Stimulated activated naive CD8-positive, alpha-beta T cell treated with anti-CD3 and anti-CD28 coated beads, Interleukin-15, Interleukin-2, amounts not matched to agents 100 U/mL and 50 U/mL, for 24 hours (primary cell): ENCODE measurements around the gene AKAP12.

Experiments
- ATAC-seq: fragments of 150-1000 bp; cut with Tn5 transposase; one replicate; pipeline ENCODE4 v1.10.0; 2021
- DNase-seq: peaks from one replicate; pipeline ENCODE4 v3.0.0; 2021

AKAP12 gene

GRCh38 chr6:151284548-151285017 is 44.8 kb downstream of the AKAP12 start:
- DNase-seq (no peak), ATAC-seq (no peak)

GRCh38 chr6:151285122-151285521 is 45.4 kb downstream of the AKAP12 start:
- DNase-seq, result no peak
- no peak for ATAC-seq

- DNase-seq (no peak), ATAC-seq (no peak)
These were observed 46.4 kb downstream of the AKAP12 start for GRCh38 chr6:151286214-151286613.

- peak; percentile 41 for ATAC-seq
- DNase-seq, result no peak
These were observed 49.1 kb downstream of the AKAP12 start for GRCh38 chr6:151288712-151289398.

- DNase-seq, result no peak
- ATAC-seq, result peak; percentile 80
These were observed 49.7 kb downstream of the AKAP12 start for GRCh38 chr6:151289399-151290007.

GRCh38 chr6:151290877-151291721 is 51.3 kb downstream of the AKAP12 start:
- ATAC-seq, result no peak
- no peak for DNase-seq

GRCh38 chr6:151291722-151292059 is 51.9 kb downstream of the AKAP12 start:
- no peak for DNase-seq
- ATAC-seq, result no peak

- DNase-seq, result no peak
These were observed 53.4 kb downstream of the AKAP12 start for GRCh38 chr6:151292974-151293687.

GRCh38 chr6:151293688-151294016 is 53.9 kb downstream of the AKAP12 start:
- DNase-seq, result no peak
- ATAC-seq, result no peak

More at GRCh38 chr6:151292974-151293687, 53.4 kb downstream of the AKAP12 start:
- no peak for ATAC-seq

GRCh38 chr6:151294561-151295101 is 54.9 kb downstream of the AKAP12 start:
- ATAC-seq, result no peak
- DNase-seq, result no peak

GRCh38 chr6:151297886-151298285 is 58.1 kb downstream of the AKAP12 start:
- ATAC-seq, result no peak

GRCh38 chr6:151299011-151299410 is 59.2 kb downstream of the AKAP12 start:
- ATAC-seq, result no peak
- no peak for DNase-seq

More at GRCh38 chr6:151297886-151298285, 58.1 kb downstream of the AKAP12 start:
- no peak for DNase-seq

GRCh38 chr6:151300267-151300991 is 60.7 kb downstream of the AKAP12 start:
- DNase-seq, result no peak
- ATAC-seq, result no peak

- DNase-seq (no peak), ATAC-seq (no peak)
These were observed 61.8 kb downstream of the AKAP12 start for GRCh38 chr6:151301547-151301946.

- ATAC-seq (no peak), DNase-seq (no peak)
These were observed 63.5 kb downstream of the AKAP12 start for GRCh38 chr6:151303231-151303630.

- no peak for ATAC-seq
These were observed 66.6 kb downstream of the AKAP12 start for GRCh38 chr6:151306269-151306783.

GRCh38 chr6:151307501-151307900 is 67.7 kb downstream of the AKAP12 start:
- DNase-seq (no peak), ATAC-seq (no peak)

More at GRCh38 chr6:151306269-151306783, 66.6 kb downstream of the AKAP12 start:
- DNase-seq, result no peak

- DNase-seq (no peak), ATAC-seq (no peak)
These were observed 69.9 kb downstream of the AKAP12 start for GRCh38 chr6:151309619-151310018.

- DNase-seq (no peak), ATAC-seq (no peak)
These were observed 70.5 kb downstream of the AKAP12 start for GRCh38 chr6:151310279-151310678.

- no peak for ATAC-seq
- DNase-seq, result no peak
These were observed 71.3 kb downstream of the AKAP12 start for GRCh38 chr6:151310852-151311767.
